ENCODE results near the gene KCNMB2. TPM values are rescaled to one million over a fixed set of nuclear protein-coding genes. Genes with fewer than 3 reads are reported as not detected.

Gene KCNMB2
- total RNA-seq, 1 experiment from 2014 or later, result not detected

GRCh38 chr3:178527981-178528380 lies 8.3 kb upstream of the KCNMB2 start:
- DNase-seq (ENCODE audit: low spot score), result no peak
- Mint-ChIP-seq H3K4me1 (peaks cover 17% of the 10 kb centered on the region), H3K36me3 (peaks cover 8% of the 10 kb centered on the region), H3K4me3 (no peak overlapping the region), H3K27ac (no peak overlapping the region), H3K27me3 (ENCODE audit: low read depth) (no peaks in the 10 kb centered on the region), H3K9me3 (peaks cover 9% of the 10 kb centered on the region)
- CTCF ChIA-PET, result no interaction called here
- no peak for ATAC-seq
- TF ChIP-seq E2F1 (CRISPR knock-in tag; IDR thresholded peaks at IDR 0.05), result no peak
- TF ChIP-seq ATF2 (CRISPR knock-in tag; IDR thresholded peaks at IDR 0.05; ENCODE audit: borderline replicate concordance, low read depth), result no peak
- TF ChIP-seq AFF4 (CRISPR knock-in tag; IDR thresholded peaks at IDR 0.05; ENCODE audit: borderline replicate concordance), result no peak
- TF ChIP-seq ZNF219 (CRISPR knock-in tag; IDR thresholded peaks at IDR 0.05; ENCODE audit: borderline replicate concordance), result no peak
- TF ChIP-seq AR (CRISPR knock-in tag; IDR thresholded peaks at IDR 0.05), result no peak
- TF ChIP-seq ZNF263 (CRISPR knock-in tag; IDR thresholded peaks at IDR 0.05; ENCODE audit: low read depth), result no peak
- TF ChIP-seq ZMAT4 (CRISPR knock-in tag; IDR thresholded peaks at IDR 0.05), result no peak
- TF ChIP-seq ETV6 (CRISPR knock-in tag; IDR thresholded peaks at IDR 0.05), result no peak
- POLR2A ChIA-PET, result no interaction called here

- ChIA-PET POLR2A (no interaction called here), CTCF (no interaction called here)
- H3K9me3 Mint-ChIP-seq, result peaks cover 9% of the 10 kb centered on the region
- peaks cover 8% of the 10 kb centered on the region for H3K36me3 Mint-ChIP-seq
- no peak for ATAC-seq
- DNase-seq (ENCODE audit: low spot score), result no peak
- no peak overlapping the region for H3K4me3 Mint-ChIP-seq
- H3K27ac Mint-ChIP-seq, result no peak overlapping the region
- peaks cover 29% of the 10 kb centered on the region for H3K4me1 Mint-ChIP-seq
- no peaks in the 10 kb centered on the region for H3K27me3 Mint-ChIP-seq (ENCODE audit: low read depth)
- TF ChIP-seq STAT6 (CRISPR knock-in tag; conservative IDR thresholded peaks at IDR 0.05; ENCODE audit: low read depth), result no peak
- no peak for TF ChIP-seq CTCF (IDR thresholded peaks at IDR 0.05)
- no peak for TF ChIP-seq ATF2 (CRISPR knock-in tag; IDR thresholded peaks at IDR 0.05; ENCODE audit: borderline replicate concordance, low read depth)
- no peak for TF ChIP-seq FOXK1 (CRISPR knock-in tag; IDR thresholded peaks at IDR 0.05)
- no peak for TF ChIP-seq E2F1 (CRISPR knock-in tag; IDR thresholded peaks at IDR 0.05)
- TF ChIP-seq CDX4 (CRISPR knock-in tag; IDR thresholded peaks at IDR 0.05; ENCODE audit: borderline replicate concordance), result no peak
- no peak for TF ChIP-seq CREB1 (CRISPR knock-in tag; IDR thresholded peaks at IDR 0.05)
- no peak for TF ChIP-seq NR1H2 (CRISPR knock-in tag; IDR thresholded peaks at IDR 0.05)
Observed at GRCh38 chr3:178529606-178530225, 6.5 kb upstream of the KCNMB2 start.
